Bone marrow (tissue), 2 donors: ENCODE data around the gene PTPRN2.

ENCODE experiments used
- DNase-seq, 2 donors: peaks; one replicate each; lab custom pipeline; 2025; lab: John Stamatoyannopoulos, UW

Gene PTPRN2

DNA sequence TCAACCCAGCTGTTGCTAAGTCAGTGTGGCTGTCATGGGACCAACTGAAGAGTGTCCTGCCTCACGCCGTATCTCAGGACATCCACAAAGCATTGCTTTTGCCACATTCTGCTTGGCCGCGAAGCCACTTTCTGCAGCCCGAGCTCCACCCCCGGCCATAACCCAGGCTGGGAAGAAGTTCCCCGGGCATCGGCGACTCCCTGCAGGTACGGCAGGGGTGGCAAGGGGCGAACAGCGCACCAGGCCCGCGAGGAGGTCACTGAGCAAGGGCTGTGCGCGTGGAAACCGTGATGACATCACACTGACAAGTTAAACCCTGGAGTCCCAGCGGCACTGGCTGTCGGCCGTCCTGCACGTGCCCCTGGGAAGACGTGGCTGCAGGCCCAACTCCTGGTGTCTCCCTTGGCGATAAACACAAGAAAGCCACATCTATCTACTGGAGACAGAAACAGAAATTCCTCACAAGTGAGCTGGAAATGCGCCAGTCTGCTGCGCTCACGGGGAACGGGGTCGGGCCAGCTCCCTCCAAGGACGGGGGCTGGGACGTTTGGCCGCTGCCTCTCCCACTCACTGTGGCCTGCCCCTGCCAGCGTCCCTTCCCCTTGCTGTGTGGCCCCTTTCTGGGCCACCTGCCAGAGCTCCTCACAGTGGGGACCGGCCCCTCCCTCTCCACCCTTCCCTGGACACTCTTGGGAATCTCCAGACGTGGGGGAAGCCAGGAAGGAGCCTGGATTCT is 924.5 kb downstream of the PTPRN2 start:
- DNase-seq: no peak

DNA sequence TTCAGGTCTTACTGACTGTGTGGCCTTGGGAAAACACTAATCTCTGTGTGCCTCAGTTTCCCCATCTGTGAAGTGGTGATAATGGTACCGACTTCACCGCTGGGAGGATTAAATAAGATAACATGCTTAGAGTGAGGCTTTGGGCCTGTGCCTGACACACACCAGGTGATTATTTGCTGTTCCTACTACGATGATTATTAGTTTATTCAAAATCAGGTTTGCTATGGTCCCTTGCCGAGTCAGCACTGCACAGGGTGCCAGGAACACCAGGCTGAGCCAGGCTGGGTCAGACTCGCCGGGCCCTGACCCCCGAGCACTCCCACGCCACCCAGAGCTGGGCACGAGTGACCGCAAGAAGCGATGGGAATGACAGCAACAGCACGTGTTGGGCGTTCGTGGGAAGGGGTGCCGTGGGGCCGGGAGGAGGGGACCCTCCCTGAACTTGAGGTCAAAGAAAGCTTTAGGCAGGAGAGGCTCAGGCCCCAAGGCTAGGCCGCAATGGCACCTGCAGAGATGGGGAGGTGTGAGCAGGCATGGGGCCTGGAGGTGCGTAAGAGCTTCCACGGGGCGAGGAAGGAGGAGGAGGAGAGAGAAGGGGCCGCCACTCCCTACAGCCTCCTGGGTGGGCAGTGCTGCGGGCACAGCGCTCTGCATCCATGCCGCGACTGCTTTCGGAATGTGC is 925.4 kb downstream of the PTPRN2 start:
- no peak for DNase-seq

DNA sequence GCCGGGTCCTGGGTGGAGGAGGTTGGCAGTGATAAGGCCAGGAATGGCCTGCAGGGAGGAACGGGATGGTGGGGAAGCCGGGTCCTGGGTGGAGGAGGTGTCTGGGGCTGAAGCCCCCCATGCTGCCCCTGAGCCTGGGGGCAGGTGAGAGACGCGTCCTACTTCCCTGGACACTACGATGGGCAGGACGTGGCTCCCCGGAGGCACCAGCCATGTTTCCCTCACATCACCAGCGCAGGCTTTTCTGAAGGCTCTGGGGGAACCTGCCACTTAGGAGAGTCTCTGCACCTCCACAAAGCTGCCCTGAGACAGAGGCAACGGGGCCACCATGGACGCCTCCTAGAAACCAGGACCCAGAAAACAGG is 926.0 kb downstream of the PTPRN2 start:
- DNase-seq: no peak

DNA sequence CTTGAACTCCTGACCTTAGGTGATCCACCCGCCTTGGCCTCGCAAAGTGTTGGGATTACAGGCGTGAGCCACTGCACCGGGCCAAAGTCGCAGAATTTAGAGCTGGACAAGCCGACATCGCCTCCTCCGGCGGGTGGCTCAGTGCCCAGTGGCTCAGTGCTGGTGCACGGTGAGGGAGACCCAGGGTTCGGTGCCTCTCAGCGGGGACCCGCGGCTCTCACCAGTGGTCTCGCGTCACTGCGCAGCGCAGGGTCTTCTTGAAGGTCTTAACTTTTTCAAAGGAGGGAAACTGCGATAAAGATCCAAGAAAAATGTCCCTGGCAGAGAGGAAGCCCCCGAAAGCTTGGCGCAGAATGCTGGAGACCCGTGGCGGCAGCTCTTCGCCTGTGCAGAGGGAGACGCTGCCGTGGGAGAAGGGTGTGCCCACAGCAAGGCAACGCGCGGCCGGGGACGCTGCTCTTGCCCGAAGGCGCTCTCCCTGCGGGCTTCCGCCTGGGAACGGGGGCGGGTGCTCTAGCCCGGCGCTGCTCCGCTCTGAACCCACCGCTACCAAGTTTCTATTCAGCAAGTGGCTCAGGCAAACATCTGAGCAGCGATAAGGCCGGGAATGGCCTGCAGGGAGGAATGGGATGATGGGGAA is 926.5 kb downstream of the PTPRN2 start:
- DNase-seq: no peak

DNA sequence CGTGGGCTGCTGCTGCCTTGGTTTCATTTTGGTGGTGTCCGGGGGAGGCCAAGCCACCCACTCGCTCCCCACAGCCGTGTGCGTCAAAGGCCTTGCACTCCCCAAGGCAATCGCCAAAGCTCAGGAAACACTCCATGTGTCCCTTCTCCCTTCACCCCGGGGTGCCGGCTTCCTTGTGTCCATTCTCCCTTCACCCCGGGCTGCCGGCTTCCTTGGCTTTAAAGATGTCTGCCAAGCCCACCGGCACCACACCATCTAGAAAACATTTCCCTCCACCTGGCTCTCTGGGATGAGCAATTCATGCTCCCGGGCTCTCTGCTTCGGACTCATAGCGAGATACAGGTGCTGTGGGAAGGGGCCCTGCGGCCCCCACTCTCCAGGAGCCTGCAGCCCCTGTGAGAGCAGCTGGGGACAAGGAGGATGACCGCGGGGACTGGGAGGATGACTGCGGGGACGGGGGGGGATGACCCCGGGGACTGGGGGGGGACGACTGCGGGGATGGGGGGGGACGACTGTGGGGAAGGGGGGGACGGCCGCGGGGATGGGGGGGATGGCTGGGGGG is 928.7 kb downstream of the PTPRN2 start:
- no peak for DNase-seq

DNA sequence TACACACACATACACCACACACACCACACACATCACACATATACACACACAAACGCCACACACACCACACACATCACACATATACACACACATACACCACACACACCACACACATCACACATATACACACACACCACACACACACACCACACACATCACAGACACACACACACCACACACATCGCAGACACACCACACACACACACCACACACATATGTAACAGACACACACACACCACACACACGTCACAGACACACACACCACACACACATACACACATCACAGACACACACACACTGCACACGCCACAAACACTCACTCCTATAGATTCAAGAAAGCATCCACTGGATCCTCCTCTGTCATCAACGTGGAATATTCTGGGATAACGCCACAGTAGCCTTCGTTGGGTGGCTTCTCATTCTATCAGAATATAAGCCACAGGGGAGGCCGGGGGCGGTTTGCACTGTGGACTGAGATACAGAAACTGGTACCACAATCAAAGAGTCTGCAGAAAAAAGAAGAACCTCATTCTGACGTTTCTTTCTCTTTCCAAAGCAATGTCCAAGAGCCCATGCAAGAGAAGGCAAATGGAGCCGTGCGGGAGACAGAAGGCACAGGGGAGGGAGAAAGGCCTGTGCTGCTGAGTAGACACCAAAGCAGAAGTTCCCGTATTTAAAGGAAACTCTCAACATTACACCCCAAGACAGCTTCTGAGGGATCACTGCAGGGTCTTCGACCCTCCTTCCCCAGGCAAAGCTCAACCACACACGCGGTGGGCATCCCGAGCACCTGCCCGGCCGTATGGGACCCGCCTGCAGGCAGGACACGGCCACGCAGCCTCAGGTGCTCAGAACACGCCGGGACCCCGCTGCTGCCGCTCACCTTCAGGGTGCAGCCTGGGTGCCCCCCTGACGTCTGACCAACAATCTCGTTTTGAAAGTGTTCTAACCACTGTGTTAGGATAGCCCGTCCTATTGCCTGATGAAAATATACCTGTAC is 929.6 kb downstream of the PTPRN2 start:
- DNase-seq: no peak

DNA sequence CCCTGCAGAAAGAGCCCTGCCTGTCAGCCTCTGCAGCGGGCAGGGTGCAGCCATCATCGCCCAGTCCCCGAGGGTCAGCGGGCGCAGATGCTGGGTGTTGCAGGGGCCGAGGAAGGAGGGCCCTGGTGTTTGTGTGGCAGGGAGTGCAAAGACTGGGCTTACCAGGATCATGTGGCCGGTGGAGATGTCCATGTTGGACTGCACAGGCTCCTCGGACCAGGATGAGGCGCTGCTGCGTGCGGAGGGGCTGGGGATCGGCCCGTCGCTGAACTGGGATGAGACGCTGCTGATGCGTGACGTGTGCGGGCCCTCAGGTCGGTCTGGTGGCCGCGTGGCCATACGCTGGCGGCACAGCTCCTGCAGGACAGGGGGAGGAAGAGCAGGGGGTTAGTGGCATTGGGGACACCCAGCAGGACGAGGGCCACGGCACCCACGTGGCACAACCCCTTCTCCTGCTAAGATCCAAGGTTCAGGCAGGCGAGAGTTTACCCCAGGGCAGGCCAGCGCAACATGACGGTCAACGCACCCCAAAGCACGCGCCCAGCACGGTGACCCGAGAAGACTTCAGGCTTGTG is 931.3 kb downstream of the PTPRN2 start:
- DNase-seq: no peak

DNA sequence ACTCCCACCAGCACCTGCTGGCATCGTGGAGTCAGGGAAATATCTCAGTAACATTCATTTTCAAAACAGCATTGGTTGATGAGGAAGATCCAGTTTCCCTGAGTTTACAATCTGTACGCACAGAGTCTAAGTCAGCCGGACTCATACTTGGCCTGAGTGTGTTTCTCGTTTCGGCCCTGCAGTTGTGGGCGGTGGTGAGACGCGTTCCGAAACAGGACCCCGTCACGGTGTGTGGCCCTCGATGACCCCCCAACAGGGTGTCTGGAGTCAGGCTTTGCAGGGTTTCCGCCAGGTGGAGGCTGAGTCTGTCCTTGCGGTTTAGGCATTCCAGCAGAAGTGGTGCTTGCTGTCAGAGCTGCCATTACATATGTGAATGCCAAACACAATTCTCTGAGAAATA is 933.3 kb downstream of the PTPRN2 start:
- no peak for DNase-seq

DNA sequence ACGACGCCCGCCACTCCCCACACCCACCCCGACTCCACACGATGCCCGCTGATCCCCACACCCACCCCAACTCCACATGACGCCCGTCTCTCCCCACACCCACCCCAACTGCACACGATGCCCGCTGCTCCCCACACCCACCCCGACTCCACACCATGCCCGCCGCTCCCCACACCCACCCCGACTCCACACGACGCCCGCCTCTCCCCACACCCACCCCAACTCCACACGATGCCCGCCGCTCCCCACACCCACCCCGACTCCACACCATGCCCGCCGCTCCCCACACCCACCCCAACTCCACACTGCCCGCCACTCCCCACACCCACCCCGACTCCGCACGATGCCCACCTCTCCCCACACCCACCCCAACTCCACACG is 933.8 kb downstream of the PTPRN2 start:
- DNase-seq: no peak

DNA sequence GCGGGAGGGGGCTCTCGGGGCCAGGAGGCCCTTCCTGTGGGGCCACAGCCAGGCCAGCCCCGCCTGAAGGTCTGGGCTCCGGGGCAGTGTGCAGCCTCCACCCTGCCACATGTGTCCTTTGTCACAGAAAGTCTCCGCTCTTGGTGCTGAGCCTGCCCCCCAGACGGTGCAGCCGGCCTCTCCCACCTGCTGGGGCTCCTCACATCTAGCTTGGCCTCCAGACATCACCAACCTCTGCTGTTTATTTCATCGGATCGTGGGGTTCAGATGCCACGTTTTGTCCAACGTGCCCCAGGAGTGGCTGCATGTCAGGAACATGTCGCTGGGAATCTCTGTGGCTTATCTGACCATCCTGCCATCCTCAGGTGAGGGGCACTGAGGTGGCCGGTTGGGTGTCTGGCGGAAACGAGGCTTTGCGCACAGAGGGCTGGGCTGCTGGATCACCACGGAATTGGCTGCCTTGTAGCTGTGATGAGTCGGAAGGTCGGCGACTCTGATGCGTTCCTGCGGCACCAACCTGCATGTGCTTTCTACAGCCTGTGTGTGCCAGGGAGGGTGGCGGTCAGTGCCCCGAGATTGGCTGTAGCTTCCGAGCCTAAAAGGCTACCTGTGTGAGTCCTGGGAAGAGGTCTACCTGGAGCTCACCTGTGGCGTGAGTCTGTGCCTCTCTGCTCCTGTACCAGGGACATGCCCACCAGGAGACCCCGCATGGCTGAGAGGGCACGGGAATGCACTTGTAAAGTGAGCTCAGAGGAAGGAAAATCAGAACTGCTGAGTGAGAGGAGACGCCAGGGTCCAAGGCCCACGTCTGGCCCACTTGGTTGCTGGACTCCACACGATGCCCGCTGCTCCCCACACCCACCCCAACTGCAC is 934.4 kb downstream of the PTPRN2 start:
- no peak for DNase-seq

DNA sequence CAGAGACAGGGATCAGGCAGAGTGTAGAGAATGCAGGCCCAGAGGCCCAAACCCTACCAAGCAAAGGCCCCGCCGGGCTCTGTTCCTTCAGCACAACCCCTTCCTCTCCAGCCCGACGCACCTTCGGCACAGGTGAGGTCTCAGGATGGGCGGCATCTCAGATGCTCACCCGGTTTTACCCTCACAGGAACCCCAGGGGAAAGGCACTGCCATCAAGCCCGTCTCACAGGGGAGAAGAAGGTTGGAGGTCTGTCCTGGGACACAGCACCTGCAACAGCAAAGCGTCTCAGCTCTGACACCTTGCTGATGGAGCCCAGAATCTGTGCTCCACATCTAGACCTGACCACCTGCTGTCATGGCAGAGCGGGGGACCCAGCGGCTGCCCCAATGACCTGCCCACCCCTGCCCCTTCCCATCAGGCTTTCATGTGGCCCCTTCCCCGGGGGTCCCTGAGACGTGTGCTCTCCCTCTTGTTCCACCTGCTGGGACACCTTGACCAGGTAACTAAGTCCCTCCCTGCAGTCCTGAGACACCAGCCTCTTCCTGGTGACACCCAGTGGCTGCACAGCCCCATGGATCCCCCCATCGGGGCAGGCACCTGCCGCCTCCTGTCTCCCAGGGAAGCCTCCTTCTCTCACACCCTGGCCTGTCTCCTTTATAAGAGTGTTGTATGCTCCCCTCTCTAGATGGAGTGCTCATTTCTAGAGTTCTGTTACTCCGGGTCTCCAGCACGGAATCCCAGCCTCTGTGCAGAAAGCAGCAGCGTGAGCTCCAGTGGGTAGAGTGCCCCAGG is 935.3 kb downstream of the PTPRN2 start:
- DNase-seq: no peak

DNA sequence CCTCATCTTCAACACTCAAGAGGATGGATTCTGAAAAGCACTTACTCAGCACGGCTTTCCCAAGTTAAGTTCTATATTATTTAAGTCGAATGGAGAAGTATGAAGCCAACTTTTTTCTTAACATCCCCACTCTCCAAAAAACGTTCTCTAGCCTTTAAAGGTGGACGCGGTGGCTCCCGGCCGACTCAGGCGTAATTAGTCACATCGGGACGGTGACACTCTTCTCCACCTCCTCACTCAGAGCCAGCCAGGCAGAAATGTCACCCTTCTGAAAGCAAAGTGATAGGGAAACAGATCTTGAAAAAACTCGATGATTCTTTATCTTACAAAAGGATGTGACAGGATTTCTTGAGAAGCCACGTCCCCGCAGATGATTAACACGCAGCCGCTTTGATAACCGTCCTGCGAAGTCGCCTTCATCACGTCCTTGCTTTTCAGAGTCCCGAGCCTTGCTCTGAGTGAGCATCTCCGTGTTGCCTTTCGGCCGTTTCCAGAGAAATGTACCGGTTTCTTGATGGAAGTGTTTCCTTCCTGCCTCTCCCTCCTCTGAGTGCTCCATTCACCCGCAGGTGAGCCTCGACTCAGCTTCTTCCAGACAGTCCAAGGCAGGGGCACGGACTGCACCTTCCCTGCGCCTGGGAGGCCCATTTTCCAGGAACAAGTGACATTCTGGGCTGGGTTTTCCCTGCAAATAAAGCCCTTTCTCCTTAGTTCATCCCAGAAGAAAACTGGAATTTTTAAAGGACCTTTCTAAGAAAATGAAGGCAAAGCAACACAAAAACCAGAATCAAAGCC is 936.1 kb downstream of the PTPRN2 start:
- no peak for DNase-seq

DNA sequence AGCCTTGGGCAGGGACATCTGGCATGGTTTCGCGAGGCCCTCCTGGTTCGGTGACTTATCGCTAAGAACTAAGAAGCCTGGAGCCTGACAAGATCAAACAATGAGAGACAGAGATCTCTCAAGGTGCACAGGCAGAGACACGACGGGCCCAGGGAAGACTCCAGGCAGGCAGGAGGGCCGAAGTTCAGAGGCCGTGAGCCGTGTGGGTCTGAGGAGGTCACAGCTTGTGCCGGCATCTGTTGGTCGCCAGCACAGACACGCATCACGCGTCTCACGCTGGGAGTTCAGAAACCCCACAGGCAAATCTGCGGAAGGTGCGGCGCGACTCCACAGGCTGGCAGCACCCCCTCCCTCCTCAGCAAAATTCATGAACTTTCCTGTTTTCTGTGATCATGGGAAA is 936.8 kb downstream of the PTPRN2 start:
- no peak for DNase-seq

DNA sequence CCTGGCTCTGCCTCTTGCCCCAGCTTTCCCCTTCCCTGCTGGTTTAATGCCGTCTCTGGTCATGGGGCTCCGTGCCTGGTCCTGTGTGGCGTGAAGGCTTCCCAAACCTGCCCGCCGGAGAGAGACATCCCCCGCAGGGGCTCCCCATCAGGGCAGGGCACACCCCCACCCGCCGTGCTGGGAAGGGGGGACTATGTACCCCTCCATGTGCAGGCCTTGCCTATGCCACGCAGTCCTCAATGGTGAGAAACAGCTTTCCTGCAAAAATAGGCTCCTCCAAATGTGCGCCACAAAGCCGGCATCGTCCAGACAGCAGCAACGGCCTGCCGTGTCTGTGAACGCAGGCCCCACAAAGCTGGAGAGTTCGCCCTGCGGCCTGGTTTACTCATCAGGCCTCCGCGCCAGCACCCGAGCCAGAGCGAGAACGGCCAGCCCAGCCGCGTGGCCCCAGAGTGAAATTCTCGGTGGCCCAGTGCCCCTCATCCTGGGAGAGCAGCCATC is 937.4 kb downstream of the PTPRN2 start:
- DNase-seq: no peak

DNA sequence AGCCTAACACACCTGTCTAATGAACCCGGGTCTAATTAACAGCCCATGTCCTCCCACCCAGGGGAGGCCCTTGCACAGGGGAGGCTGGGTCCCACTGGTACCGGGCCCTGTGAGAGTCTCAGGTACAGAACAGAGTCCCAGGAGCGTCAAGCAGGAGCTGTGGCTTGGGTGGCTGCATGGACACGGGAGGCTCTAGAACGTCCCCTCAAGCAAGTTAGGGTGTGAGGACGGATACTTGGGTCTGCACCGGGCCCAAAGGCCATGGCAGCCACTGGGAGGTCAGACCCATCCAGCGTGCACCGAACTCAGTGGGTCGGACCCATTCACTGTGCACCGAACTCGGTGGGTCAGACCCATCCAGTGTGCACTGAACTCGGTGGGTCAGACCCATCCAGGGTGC is 941.1 kb downstream of the PTPRN2 start:
- DNase-seq: no peak

DNA sequence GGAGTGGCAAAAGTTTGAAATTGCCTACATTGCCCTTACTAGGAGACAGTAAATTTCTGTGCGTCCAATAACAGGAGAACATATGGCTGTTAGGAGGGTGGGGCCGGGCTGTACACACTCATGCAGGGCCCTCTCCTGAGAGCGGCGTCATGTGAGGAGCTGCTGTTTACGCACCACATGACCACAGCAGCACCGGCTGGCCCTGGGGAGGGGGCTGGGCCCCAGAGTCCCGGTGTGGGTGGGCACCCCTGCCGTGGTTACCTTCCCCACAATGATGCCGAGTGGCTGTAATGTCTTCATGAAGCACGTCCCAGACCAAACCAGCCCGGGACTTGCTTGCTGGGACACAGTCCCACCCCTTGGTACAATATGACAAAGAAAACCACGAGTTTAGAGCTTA is 942.1 kb downstream of the PTPRN2 start:
- DNase-seq: no peak

DNA sequence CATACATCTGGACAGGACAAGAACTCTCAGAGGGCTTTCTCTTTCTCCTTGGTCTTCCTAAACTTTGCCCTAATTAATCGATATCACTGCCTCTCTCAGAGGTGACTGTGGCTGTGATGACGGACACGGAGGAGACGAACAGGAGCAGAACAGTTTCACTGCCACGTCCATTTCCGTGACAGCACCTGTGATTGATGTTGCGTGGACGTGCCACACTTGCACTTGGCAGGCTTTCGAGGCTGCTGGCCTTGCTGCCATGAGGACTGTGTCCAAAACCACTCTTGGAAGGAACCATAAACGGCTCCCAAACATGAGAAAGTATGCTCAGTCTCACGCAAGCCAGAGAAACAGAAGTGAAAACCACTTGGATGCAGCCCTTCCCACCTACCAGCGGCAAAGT is 942.7 kb downstream of the PTPRN2 start:
- no peak for DNase-seq

DNA sequence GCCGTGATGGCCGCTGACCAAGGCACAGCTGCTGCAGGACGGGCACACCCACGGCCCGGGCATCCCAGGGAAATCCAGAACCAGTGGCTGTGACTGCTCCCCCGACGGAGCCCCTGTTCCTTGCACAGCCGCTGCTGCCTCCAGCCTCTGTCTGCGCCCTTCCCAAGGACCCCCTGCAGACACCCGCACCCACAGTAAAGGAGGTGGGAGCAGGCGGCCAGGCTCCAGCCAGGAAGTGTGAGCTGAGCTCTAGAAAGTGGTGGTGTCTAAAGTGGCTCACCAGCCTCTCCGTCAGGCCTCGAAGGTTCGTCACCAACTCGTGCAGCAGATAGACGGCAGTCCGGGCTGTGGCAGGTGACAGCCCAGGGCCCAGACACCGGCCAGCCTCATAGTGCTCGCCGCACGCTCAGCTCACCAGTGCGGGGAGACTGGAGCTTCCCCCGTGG is 944.1 kb downstream of the PTPRN2 start:
- DNase-seq: no peak

DNA sequence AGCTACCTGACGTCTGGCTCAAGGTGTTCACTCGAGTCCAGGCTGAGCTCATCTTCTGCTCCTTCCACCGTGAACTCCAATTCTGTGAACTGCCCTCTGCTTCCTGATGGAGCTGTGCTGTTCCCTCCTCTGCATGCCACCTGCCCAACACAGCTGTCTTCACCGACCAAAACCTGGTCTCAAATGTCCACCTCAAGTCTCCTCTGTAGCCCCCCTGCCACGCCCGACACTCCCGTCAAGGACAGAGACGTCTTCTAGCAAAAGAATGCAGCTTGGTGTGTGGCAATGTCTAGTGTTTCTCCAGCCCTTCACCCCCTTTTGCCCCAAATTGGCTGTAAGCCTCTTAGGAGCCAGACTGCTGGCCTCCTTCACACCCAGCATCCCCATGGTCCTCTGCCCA is 945.8 kb downstream of the PTPRN2 start:
- DNase-seq: no peak
